ENCODE data around the gene FER1L5. TPM values are rescaled to one million over a fixed set of nuclear protein-coding genes. Genes with fewer than 3 reads are reported as not detected.

The FER1L5 gene
- total RNA-seq, 2 experiments from 2014 or later = not detected

Other genes starting within 250 kb of the FER1L5 start
- gene NEURL3, start 137.4 kb upstream of the FER1L5 start, total RNA-seq = under 1 TPM in 1 of 2 experiments, not detected in 1; 0.16 TPM
- 10 to 100 TPM; 59.5 to 61.7 TPM for gene ARID5A, start 106.0 kb upstream of the FER1L5 start, total RNA-seq
- 10 to 100 TPM; 30.3 to 32.2 TPM for gene KANSL3, start 4.5 kb upstream of the FER1L5 start, total RNA-seq
- gene LMAN2L, start 97.3 kb downstream of the FER1L5 start, total RNA-seq = 1 to 10 TPM; 4.5 to 5.2 TPM
- gene CNNM4, start 118.1 kb downstream of the FER1L5 start, total RNA-seq = 1 to 10 TPM; 5.9 to 6.2 TPM
- gene CNNM3, start 173.5 kb downstream of the FER1L5 start, total RNA-seq = 10 to 100 TPM; 15.5 to 17.2 TPM
- gene ANKRD23, start 201.3 kb downstream of the FER1L5 start, total RNA-seq = 1 to 10 TPM; 2.7 to 3.2 TPM
- 10 to 100 TPM; 22.7 to 25.2 TPM for gene ANKRD39, start 215.3 kb downstream of the FER1L5 start, total RNA-seq
- 1 to 10 TPM; 5.9 to 8.3 TPM for gene SEMA4C, start 227.3 kb downstream of the FER1L5 start, total RNA-seq